Neural progenitor cell (in vitro differentiated cells): ENCODE results near the gene TMEM106A.

ENCODE experiments used
- CTCF ChIP-seq: fragments of 200-600 bp; sonication (generic); IDR thresholded peaks from 2 replicates; pipeline ENCODE4 v1.5.1; 2017; ENCODE audit warnings: antibody characterized with exemption, mild to moderate bottlenecking
- EZH2 ChIP-seq: fragments of 200-600 bp; sonication (generic); IDR thresholded peaks from 2 replicates; pipeline ENCODE4 v1.6.1; 2017; ENCODE audit warnings: antibody characterized with exemption, mild to moderate bottlenecking, moderate library complexity
- EZH2phosphoT487 ChIP-seq: fragments of 200-600 bp; sonication (generic); IDR thresholded peaks from 2 replicates; pipeline ENCODE4 v1.6.1; 2017; ENCODE audit warnings: antibody characterized with exemption

- no peak for TF ChIP-seq CTCF
- TF ChIP-seq EZH2phosphoT487, result no peak
- no peak for TF ChIP-seq EZH2
Observed at GRCh38 chr17:43213545-43213944, 1.9 kb downstream of the TMEM106A start.
